Tongue (tissue), 2 donors: Measurements from ENCODE around the gene BAAT. TPM values are rescaled to one million over a fixed set of nuclear protein-coding genes. Genes with fewer than 3 reads are reported as not detected.
"Not testable (repeated sequence)": the region's sequence is repeated elsewhere in the genome, so short reads cannot be mapped to it uniquely, and the experiment has no call there.

Experiments
- DNase-seq: peaks from one replicate; pipeline ENCODE4 v3.0.0-alpha.2; 2015
- total RNA-seq: library from RNA; depleted of rRNA; stranded (reverse); fragments of >200 nt; gene quantifications from one replicate; pipeline ENCODE4 v1.2.3, GENCODE V29; 2014

Gene BAAT
- total RNA-seq, result 0.41 TPM

DNA sequence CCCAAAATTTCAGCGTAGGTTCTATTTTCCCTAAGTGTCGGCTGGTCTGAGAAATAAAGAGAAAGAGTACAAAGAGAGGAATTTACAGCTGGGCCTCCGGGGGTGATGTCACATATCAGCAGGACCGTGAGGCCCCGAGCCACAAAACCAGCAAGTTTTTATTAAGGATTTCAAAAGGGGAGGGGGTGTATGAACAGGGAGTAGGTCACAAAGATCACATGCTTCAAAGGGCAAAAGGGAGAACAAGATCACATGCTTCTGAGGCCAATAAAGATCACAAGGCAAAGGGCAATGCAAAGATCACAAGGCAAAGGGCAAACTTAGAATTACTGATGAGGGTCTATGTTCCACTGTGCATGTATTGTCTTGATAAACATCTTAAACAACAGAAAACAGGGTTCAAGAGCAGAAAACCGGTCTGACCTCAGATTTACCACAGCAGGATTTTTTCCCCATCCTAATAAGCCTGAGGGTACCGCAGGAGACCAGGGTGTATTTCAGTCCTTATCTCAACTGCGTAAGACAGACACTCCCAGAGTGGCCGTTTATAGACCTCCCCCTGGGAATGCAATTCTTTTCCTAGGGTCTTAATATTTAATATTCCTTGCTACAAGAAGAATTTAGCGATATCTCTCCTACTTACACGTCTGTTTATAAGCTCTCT is at the start of gene BAAT:
BAAT (minus strand) TSS at position 134 of the 664 bp plus-strand sequence. CDS start 13,602 bp downstream, outside the sequence.
- not testable (repeated sequence) for DNase-seq

DNA sequence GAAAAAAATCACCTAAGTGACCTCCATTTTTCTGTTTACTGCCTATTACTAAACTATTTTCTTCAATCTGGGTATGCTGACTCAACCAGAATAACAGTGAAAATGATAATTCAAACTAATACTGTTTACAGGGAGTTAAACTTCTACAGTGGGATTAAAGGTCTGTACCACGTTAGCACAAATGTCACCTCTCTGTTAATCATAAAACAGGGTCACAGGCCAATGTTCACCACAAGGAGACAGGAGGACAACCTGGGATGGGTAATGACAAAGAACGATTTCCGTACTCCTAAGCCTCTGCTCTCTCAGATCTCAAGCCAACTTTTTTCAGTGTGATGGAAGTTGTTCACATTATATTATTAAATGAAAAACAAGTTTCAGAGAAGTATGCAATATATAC is 48.4 kb upstream of the BAAT start:
- DNase-seq, result no peak

DNA sequence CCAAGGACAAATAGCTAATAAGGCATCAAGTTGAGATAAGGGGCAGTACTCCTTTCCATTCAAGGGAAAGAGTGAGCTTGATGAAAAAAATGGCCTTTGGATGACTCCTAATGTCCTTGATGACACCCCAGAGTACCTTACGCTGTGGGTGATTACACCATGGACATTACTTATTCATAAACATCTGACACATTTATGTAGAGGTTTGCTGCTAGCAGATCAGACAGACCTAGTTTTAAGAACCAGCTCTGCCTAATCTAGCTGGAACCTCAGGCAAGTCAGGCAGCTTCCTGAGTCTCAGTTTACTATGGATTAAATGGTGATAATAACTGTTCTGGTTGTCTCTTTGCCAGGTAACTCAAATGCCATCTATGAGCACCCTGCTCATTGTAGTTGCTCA is 47.9 kb upstream of the BAAT start:
- no peak for DNase-seq

DNA sequence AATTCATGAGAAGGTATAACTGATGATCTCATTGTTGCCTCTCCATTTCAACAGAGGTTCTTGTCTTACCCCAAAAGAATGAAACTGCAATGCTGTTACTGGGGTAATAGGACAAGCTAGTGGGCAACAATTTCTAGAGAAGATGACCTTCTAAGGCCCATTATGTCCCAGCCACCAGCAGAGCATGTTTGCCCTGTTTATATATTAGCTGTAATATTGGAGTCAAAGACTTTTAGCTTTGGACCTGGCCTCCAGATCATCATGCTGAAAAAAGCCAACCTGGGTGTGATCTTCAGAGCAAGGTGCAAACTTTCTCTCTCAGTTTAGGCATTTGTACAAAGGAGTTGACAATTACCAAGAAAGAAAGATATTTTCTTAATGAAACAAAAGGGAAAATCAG is 47.4 kb upstream of the BAAT start:
- no peak for DNase-seq

DNA sequence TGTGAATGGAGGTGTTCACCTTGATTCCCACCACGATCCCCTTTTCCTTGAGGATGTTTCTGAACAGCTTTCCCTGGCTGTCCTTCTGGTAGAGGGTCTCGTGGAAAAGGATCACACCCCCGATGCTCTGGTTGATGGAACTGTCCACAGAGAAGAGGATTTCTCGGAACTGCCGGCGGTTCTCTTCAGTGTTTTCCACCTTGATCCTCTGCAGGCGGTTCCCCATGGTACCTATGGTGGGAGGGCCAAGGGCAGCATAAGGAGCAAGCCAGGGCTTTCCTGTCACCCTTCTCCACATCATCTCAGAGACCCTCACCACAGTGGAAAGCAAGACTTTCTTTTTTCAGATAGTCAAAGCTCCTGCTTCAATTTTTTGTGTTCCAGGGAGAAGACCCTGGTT is 44.9 kb upstream of the BAAT start:
- no peak for DNase-seq

DNA sequence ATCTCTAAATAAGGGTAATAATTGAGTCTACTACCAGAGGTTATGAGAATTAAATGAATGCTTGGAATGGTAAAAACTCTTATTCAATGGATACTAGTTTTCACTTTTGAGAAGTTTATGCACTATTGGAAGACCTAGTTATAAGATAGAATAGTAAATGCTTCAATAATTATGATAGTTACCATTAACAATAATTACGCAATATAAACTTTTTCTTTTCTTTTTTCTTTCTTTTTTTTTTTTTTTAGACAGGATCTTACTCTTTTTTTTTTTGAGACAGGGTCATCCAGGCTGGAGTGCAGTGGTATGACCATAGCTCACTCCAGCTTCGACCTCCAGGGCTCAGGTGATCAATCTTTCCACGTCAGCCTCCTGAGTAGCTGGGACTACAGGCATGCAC is 44.1 kb upstream of the BAAT start:
- no peak for DNase-seq

DNA sequence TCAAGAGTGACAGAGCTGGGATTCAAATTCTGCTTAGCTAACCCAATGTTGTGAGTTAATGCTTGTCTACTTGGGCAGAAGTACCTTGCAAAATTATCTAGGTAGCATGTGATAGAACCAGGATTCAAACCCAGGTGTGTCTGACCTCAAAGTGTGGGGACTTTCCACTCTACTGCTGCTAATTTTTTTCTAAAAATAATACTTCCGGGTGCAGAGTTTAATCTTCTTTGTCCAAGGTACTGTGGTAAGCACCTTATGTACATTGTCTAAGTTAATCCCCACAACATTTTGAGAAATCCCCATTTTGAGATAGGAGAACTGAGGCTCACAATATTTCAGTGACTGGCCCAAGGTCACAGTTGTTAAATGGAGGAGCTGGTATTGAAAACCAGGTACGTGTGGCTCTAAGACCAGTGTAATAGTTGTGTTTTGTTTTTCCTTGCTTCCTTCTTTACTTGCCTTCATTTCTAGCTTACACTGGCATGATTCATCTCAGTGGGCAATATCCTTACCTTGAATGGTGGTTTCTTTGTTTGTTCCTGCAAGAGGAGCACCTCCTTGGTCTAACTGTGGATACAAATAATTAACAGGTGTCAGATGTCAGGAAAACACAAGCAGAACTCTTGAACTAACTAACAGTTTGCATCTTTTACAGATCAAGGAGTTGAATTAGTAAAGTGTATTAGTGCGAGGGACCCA is 43.3 kb upstream of the BAAT start:
- no peak for DNase-seq

DNA sequence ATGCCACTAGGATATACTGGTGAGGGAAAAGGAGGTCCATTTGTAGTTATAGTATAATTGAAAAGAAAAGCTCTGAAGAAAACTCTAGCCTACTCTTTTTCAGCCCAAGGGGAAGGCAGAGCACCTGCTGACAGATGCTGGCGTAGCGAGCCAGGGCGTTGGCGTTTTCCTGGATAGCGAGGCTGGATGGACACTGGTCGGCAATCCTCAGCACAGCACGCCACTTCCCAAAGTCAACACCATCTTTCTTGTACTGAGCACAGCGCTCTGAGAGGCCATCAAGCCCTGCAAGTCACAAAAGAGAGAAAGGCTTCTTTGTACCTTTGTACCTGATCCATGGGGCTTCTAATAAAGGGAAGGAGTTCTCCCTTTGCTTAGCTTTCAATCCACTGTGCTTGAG is 42.6 kb upstream of the BAAT start:
- no peak for DNase-seq

DNA sequence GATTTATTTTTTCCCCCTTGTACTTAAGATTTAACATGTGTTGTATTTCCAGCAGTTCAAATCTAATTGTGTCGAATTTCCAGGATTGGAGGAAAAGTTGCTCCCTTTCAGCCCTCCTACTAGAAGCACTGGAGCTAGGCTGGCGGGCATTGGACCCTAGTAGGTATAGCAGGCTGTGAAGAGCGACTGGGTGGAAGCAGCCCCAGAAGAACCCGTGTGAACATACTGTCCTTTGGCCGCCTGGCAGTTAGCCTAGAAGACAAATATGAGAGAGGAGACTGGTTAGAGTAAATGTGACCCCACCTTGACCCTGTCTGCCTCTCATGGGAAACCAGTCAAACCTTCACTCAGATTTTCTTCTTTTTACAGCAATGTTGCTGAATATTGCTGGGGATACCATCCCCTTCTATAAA is 36.9 kb upstream of the BAAT start:
- no peak for DNase-seq

DNA sequence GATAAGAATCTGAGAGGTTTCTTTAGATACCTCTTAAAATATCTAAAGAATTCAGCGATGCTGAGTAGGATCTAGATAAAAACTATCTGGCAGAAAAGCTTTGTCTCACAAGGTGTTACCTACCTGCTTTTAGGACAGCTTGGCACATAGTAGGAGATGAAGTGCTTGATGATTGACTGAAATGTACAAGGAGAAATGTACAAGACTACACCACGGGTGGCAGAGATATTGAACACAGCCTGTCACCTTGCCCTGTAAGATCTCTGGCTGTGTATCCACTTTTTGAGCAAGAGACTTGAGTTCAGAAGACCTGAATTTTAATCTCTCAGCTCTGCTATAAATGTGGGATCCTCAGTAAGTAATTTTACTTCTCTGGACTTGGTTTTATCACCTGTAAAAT is 35.1 kb upstream of the BAAT start:
- no peak for DNase-seq

DNA sequence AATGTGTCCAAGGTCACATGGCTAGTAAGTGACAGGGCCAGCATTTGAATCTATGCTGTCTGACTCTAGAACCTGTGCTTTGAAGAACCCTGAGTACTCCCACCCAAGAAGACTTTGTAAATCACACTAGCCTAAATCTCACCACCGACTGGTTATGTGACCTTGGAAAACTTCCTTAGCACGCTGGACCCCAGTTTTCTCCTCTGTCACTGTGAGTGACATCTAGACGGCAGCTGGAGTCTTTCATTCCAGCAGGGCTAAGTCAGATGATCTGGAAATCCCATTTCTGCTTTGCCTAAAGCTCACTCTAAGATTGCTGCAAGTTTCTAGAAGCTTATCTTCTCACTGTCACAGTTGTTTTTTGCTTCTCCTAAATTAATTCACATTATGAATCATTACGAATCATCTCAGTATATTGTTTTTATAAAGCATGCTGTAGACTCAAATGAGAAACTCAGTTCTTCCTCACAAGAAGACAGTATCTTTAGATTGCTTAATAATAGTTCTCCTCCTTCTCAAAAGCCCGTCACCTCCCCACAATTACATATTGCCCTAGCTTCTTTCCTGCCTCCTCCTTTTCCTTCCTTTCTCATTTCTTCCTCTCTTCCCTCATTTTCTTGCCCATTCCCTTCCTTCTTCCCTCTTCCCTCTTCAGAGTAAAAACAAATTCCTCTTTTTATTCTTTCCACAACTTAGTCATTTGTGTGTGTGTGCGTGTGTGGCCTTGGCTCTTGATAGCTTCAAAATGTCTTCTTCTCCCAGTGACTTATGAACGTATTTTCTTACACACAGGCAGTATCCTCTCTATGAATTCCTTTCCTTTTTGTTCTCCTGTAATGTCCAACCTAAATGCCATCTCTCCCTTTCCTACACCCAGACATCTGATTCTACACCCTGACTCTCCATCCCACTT is 34.0 kb upstream of the BAAT start:
- peak; percentile 15 for DNase-seq

DNA sequence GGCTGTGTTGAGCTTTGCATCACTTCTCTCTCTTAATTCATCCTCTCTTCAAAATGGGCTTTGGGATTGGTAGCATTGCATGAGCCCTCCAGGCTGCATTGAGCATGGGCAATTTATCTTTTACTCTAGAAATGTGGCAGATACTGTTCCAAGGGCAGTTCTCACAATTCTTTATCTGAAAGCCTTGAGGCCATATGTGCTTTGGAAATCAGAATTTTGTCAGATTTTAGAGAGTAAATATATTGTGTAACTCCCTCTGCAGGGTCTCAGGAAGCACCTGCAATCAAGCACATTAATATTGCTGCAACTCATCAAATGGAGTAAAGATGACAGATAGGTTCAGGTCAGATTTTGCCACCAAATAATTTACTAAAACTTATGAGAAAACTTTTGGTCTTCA is 33.2 kb upstream of the BAAT start:
- no peak for DNase-seq

DNA sequence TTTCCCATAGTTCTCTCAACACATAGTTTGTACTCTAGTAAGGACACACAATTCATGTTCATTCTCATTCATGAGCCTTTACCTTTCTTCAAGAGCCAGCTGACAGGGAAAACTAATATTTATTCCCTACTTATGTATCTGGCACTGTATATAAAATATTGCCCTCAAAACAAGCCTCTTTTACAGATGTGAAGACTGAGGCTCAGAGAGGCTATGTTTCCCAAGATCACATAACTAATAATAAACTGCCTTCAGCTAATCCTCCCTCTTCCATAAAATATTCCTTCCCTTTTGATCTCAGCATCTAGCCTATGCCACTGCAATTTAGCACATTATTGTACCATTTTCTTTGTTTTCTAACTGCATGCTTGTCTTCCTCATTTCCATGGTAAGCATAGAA is 32.6 kb upstream of the BAAT start:
- DNase-seq, result no peak

DNA sequence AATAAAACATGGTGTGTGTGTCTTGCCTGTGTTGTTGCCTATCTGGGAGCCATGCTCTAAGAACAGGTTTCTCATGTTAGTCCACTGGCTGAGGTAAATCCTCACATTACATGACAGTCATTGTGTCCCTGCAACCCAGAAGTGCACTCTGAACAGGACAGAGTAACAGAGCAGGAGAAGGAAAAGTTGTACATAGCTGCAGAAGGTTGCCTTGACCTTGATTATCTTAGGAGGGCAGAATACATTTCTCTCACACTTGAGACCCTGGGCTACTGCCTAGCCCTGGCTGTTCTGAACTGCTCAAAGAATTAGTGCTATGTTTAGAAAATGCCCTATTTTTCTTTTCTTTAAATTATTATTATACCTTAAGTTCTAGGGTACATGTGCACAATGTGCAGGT is 30.8 kb upstream of the BAAT start:
- DNase-seq, result no peak

DNA sequence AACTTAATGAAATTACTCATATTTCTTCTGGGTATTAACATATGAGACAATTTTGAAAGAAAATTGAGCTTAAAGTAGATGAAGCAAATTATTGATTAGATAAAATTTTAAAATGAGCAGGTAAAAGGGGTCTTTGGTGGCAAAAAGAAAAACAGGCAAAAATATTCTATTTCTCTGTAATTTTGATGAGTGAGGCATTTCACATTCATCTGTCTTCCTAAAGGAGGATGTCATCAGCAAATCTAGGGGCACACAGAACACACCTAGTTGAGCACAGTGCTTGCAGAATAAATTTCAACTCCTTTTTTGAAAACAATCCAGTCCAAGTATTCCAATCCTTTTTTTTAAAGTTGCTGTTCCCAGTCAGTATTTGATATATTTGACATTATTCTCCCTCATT is 30.0 kb upstream of the BAAT start:
- DNase-seq, result no peak

DNA sequence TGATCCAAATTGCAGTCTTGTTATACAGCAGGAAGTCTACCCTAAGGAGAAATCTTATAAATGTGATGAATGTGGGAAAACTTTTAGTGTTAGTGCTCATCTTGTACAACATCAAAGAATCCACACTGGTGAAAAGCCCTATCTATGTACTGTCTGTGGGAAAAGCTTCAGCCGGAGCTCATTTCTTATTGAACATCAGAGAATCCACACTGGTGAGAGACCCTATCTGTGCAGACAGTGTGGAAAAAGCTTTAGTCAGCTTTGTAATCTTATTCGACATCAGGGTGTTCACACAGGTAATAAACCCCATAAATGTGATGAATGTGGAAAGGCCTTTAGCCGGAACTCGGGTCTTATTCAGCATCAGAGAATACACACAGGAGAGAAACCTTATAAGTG is 24.3 kb upstream of the BAAT start:
- DNase-seq, result no peak

DNA sequence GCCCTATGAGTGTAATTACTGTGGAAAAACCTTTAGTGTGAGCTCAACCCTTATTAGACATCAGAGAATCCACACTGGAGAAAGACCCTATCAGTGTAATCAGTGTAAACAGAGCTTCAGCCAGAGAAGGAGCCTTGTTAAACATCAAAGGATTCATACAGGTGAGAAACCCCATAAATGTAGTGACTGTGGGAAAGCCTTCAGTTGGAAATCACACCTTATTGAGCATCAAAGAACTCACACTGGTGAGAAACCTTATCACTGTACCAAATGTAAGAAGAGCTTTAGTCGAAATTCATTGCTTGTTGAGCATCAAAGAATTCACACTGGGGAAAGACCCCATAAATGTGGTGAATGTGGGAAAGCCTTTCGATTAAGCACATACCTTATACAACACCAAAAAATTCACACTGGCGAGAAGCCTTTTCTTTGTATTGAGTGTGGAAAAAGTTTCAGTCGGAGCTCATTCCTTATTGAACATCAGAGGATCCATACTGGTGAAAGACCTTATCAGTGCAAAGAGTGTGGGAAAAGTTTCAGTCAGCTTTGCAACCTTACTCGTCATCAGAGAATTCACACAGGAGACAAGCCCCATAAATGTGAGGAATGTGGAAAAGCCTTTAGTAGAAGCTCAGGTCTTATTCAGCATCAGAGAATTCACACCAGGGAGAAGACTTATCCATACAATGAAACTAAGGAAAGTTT is 23.7 kb upstream of the BAAT start:
- DNase-seq, result no peak

DNA sequence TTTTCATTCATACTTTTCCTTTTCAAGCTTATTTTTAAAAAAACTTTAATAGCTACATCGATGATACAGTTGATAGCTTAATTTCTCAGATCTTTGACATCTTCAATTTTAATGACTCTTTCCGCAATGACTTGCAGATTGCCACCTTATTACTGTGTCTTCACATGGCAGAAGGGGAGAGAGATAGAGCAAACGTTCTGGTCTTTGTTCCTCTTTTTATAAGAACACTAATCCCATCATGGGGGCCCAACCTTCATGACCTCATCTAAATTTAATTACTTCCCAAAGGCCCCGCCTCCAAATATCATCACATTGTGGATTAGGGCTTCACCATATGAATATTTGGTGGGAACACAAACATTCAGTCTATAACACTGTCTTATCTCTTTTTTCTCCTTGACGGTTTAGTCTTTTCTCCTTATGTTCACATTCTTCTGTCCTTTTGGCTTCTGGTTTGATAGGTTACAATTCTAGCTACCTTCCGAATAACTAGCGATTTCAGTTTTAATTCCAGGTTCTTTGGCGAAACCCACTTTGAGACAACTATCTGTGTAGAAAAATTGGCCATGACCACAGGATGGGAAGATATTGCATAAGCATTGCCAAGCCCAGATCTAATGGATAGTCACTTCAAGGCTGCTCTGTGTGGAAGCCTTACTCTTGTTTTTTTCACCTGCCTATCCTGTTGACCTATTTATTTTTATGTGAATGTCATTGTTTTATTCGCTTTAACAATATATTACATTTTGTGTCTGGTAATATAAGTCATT is 18.9 kb upstream of the BAAT start:
- no peak for DNase-seq

DNA sequence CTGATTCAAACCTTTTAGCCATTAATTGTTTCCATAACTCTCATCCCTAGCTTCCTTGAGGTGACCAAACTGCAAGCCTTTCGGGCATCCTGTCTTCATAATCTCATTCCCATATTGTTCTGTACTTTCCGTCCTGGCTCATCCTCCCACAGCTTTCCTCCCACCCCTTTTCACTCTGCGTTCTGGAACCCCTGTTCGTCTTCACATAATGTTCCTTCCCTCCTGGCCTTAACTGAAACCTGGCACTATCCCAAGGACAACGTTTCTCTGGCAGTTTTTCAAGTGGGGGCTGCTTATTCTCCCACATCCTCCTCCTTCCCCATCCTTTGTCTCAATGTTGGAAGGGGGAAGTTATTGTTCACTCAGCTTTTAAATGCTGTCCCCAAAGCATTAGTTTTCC is 15.3 kb upstream of the BAAT start:
- peak; percentile 8 for DNase-seq

DNA sequence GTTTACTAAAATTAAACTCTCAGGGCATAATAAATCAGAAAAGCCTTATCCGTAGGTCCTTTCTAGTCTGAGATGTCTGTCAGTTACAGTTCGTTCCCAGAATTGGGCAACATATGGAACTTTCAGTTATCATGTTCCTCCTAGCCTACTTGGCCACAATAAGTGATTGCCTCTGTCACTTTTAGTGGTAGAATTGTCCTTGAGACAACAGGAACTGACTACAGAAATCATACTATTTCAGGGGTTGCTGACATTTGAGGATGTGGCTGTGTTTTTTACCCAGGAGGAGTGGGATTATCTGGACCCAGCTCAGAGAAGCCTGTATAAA is 14.8 kb upstream of the BAAT start:
- no peak for DNase-seq

DNA sequence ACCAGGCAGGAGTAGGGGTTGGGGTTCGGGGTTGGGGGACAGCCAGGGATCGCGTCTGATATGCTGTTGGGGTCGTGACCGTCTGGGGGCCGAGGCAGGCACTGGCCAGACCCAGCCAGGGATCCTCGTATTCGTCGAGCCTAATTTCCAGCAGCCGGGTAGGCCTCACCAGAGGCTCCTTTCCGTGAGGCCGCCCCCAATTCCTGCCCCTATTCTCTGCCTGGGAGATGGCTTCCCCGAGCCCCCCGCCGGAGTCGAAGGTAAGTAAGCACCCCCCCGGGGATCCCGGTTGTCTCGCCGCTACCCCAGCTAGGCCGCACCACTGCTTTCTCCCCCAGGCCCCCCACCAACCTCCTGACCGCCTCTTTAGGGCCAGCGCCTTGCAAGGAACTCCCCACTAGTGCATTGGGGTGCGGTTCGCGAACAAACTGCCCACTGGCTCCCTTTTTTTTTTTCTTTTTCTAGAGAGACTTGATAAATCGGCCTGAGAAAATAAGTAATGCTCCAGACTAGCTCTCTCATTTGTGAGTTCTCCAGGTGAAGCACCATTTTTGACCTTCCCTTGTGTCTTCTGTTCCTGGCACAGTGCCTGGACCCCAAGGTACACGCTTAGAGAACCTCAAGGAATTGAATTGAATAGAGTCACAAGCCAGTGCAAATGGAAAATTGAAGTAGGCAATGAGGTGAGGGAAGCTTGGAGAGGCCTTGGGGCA is 14.3 kb upstream of the BAAT start:
- no peak for DNase-seq
